ENCODE data around the gene TBC1D1.

DNA sequence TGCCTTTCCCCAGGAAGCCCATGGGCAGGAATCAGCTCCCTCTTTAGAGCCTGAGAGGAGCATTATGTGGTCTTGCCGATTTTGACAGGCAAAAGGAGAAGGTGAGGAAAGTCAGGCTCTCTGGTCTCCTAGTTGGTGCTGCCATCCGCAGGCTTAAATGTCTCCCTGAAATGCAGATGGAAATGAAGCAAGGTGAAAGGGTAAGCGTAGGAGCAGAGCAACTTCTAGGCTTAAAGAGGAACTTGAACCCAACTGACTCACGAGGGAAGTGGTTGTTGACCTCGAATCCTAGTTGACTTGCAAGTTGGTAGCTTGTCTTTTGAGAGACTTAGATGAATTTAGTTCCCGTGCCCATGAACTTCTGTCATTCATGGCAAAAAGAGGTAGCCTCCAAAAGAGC, 275.2 kb downstream of the TBC1D1 start:
- TF ChIP-seq, protein P1, sequence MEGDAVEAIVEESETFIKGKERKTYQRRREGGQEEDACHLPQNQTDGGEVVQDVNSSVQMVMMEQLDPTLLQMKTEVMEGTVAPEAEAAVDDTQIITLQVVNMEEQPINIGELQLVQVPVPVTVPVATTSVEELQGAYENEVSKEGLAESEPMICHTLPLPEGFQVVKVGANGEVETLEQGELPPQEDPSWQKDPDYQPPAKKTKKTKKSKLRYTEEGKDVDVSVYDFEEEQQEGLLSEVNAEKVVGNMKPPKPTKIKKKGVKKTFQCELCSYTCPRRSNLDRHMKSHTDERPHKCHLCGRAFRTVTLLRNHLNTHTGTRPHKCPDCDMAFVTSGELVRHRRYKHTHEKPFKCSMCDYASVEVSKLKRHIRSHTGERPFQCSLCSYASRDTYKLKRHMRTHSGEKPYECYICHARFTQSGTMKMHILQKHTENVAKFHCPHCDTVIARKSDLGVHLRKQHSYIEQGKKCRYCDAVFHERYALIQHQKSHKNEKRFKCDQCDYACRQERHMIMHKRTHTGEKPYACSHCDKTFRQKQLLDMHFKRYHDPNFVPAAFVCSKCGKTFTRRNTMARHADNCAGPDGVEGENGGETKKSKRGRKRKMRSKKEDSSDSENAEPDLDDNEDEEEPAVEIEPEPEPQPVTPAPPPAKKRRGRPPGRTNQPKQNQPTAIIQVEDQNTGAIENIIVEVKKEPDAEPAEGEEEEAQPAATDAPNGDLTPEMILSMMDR (conservative IDR thresholded peaks at IDR 0.05 in 1 of 2, IDR thresholded peaks at IDR 0.05 in 1 of 2; ENCODE audit: low read depth in 1 of 2, low read length in 2 of 2) = no peak
- TF ChIP-seq EZH2 (IDR thresholded peaks at IDR 0.05; ENCODE audit: low read length, missing control alignments) = no peak
